Karpas-422 (cell line): ENCODE results near the gene GIPC2. TPM values are rescaled to one million over a fixed set of nuclear protein-coding genes. Genes with fewer than 3 reads are reported as not detected.
"Not testable (repeated sequence)": the region's sequence is repeated elsewhere in the genome, so short reads cannot be mapped to it uniquely, and the experiment has no call there.

Experiments used
- DNase-seq: peaks from one replicate; pipeline ENCODE4 v3.0.0-alpha.2; 2015
- H2AFZ ChIP-seq: fragments of 200-600 bp; sonication (generic); 2 replicates; pipeline ENCODE4 v1.6.1; 2014; ENCODE audit warnings: antibody characterized with exemption, low read length, mixed read lengths
- H3K27ac ChIP-seq: fragments of 200-600 bp; sonication (generic); 2 replicates; pipeline ENCODE4 v1.5.1; 2014; ENCODE audit warnings: mild to moderate bottlenecking, low read length, moderate library complexity
- H3K27me3 ChIP-seq: fragments of 200-600 bp; sonication (generic); 2 replicates; pipeline ENCODE4 v1.6.1; 2014; ENCODE audit warnings: low read length, mixed read lengths
- H3K36me3 ChIP-seq: fragments of 200-600 bp; sonication (generic); 2 replicates; pipeline ENCODE4 v1.6.1; 2014; ENCODE audit warnings: low read length, mixed read lengths; ENCODE audit not compliant: insufficient read depth
- H3K4me1 ChIP-seq: fragments of 200-600 bp; sonication (generic); 2 replicates; pipeline ENCODE4 v1.6.1; 2014; ENCODE audit warnings: mild to moderate bottlenecking, low read length, mixed read lengths
- H3K4me2 ChIP-seq: fragments of 200-600 bp; sonication (generic); 2 replicates; pipeline ENCODE4 v1.6.1; 2014; ENCODE audit warnings: low read length, low read depth, mild to moderate bottlenecking; ENCODE audit not compliant: poor library complexity, severe bottlenecking
- H3K4me3 ChIP-seq: fragments of 200-600 bp; sonication (generic); 2 replicates; pipeline ENCODE4 v1.5.1; 2014; ENCODE audit warnings: mild to moderate bottlenecking, antibody characterized with exemption, low read length, mixed read lengths
- H3K79me2 ChIP-seq: fragments of 200-600 bp; sonication (generic); 2 replicates; pipeline ENCODE4 v1.6.1; 2014; ENCODE audit warnings: mild to moderate bottlenecking, low read length, mixed read lengths
- H3K9ac ChIP-seq: fragments of 200-600 bp; sonication (generic); 2 replicates; pipeline ENCODE4 v1.6.0; 2014; ENCODE audit warnings: low read length
- H3K9me2 ChIP-seq: fragments of 200-600 bp; sonication (generic), shearing (Covaris generic); replicated peaks from 2 replicates; pipeline ENCODE4 v1.6.0; 2014; ENCODE audit warnings: mild to moderate bottlenecking, low read length, moderate library complexity; ENCODE audit not compliant: insufficient read depth
- H3K9me3 ChIP-seq: fragments of 300-700, 200-600 bp; sonication (generic); 2 replicates; pipeline ENCODE4 v1.6.1; 2014; ENCODE audit warnings: low read length, mixed read lengths
- H4K20me1 ChIP-seq: fragments of 200-600 bp; sonication (generic); 2 replicates; pipeline ENCODE4 v1.6.1; 2014; ENCODE audit warnings: mild to moderate bottlenecking, antibody characterized with exemption, low read length, low read depth; ENCODE audit not compliant: insufficient read depth
- total RNA-seq: library from RNA; depleted of rRNA; stranded (reverse); fragments of >200 nt; shearing (Covaris generic); gene quantifications from 2 replicates; pipeline ENCODE4 v1.2.3, GENCODE V29; 2014; ENCODE audit warnings: low replicate concordance

The GIPC2 gene
- total RNA-seq, 1 experiment from 2014 or later: 0.15 TPM

DNA sequence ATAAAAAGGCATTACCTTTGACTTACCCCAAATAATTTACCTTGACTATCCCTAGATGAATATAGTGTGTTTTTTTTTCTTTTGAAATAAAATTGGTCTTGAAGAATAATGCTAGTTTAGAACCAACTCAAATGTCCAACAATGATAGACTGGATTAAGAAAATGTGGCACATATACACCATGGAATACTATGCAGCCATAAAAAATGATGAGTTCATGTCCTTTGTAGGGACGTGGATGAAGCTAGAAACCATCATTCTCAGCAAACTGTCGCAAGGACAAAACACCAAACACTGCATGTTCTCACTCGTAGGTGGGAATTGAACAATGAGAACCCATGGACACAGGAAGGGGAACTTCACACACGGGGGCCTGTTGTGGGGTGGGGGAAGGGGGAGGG lies 63.9 kb downstream of the GIPC2 start:
- not testable (repeated sequence) for H3K4me1 ChIP-seq, H2AFZ ChIP-seq, H3K4me2 ChIP-seq, H3K9ac ChIP-seq, H3K9me3 ChIP-seq, H3K79me2 ChIP-seq, H3K27ac ChIP-seq, H3K36me3 ChIP-seq, H3K4me3 ChIP-seq, DNase-seq, H4K20me1 ChIP-seq, H3K27me3 ChIP-seq, H3K9me2 ChIP-seq

DNA sequence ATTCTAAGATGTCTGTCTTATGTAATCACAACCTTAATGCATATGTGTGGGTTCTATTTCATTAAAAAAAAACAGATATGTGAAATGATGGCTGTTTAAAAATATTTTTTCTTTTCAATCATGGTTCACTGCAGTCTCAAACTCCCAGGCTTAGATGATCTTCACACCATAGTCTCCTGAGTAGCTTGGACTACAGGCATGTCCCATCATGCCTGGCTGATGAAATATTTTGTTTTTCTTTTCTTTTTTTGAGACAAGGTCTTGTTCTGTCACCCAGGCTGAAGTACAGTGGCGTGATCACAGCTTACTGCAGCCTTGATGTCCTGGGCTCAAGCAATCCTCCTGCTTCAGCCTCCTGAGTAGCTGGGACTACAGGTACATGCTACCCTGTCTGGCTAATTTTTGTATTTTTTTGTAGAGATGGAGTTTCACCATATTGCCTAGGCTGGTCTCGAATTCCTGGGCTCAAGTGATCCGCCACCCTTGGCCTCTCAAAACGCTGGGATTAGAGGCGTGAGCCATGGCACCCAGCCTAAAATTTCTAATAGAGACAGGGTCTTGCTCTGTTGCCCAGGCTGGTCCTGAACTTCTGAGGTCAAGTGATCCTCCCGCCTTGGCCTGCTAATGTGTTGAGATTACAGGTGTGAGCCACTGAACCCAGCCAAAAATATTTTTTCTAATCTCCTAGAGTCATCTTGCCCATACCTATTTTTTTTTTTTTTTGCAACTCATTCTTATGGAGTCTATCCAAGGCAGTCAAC lies 67.6 kb downstream of the GIPC2 start:
- DNase-seq: no peak
- Histone ChIP-seq H3K4me2 (no peak overlapping the region), H3K4me3 (no peak overlapping the region), H3K9ac (no peak overlapping the region), H4K20me1 (no peaks in the 10 kb centered on the region), H3K27me3 (no peaks in the 10 kb centered on the region), H3K79me2 (no peaks in the 10 kb centered on the region), H3K9me2 (no peaks in the 10 kb centered on the region), H3K36me3 (no peaks in the 10 kb centered on the region), H2AFZ (no peak overlapping the region), H3K9me3 (no peaks in the 10 kb centered on the region), H3K27ac (no peak overlapping the region), H3K4me1 (no peaks in the 10 kb centered on the region)

DNA sequence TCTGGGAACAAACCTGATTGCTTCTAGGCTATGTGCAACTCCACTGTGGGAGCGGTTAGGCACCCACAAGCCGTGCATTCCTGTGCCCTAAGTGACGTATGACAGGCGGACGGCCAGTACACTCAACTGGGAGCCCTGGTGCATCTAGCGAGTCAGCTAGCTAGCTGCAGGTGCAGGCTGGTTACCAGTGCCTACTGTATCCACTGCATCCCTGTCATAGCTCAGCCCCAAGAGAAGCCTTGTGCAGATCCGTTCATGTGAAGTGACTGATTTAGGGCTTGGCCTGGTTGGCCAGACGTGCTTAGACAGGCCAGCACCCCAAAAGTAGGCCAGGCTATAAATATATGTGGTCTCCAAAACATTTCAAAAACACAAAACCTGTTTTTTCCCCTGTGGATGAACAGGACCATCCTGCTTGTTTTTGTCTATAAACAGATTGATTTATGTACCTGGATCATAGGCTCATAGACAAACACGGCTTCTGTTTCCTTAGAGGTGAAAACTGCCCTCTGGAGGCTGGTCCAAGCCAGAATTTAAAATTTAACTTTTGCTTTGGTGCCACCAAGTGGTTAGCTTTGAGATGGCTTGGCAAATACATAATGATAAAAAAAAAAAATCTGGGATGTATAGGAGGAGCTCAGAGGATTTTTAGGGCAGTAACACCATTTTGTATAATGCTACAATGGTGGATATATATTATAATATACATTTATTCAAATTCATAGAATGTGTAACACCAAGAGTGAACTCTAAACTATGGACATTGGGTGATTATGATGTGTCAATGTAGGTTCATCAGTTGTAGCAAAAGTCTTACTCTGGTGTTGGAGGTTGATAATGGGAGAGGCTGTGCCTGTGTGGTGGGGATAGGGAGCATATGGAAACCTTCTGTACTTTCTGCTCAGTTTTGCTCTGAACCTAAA lies 68.5 kb downstream of the GIPC2 start:
- H3K79me2 ChIP-seq: no peaks in the 10 kb centered on the region
- H3K4me3 ChIP-seq: no peak overlapping the region
- no peaks in the 10 kb centered on the region for H3K4me1 ChIP-seq
- peak; percentile 91 for DNase-seq
- no peak overlapping the region for H3K4me2 ChIP-seq
- no peaks in the 10 kb centered on the region for H3K36me3 ChIP-seq
- H2AFZ ChIP-seq: no peak overlapping the region
- no peaks in the 10 kb centered on the region for H4K20me1 ChIP-seq
- H3K9me3 ChIP-seq: no peaks in the 10 kb centered on the region
- no peaks in the 10 kb centered on the region for H3K27me3 ChIP-seq
- no peak overlapping the region for H3K9ac ChIP-seq
- no peaks in the 10 kb centered on the region for H3K9me2 ChIP-seq
- no peak overlapping the region for H3K27ac ChIP-seq

DNA sequence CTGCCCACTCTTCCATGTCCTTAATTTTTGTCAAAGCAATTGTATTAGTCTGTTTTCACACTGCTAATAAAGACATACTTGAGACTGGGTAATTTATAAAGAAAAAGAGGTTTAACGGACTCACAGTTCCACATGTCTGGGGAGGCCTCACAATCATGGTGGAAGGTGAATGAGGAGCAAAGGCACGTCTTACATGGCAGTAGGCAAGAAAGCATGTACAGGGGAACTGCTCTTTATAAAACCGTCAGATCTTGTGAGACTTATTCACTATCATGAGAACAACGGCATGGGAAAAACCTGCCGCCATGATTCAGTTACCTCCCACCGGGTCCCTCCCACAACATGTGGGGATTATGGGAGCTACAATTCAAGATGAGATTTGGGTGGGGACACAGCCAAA lies 74.7 kb downstream of the GIPC2 start:
- not testable (repeated sequence) for H3K9me3 ChIP-seq, H2AFZ ChIP-seq, H3K27ac ChIP-seq, H3K9ac ChIP-seq, H3K4me2 ChIP-seq, H3K79me2 ChIP-seq, H3K36me3 ChIP-seq, H3K27me3 ChIP-seq, H3K4me3 ChIP-seq, H4K20me1 ChIP-seq, DNase-seq, H3K9me2 ChIP-seq, H3K4me1 ChIP-seq

DNA sequence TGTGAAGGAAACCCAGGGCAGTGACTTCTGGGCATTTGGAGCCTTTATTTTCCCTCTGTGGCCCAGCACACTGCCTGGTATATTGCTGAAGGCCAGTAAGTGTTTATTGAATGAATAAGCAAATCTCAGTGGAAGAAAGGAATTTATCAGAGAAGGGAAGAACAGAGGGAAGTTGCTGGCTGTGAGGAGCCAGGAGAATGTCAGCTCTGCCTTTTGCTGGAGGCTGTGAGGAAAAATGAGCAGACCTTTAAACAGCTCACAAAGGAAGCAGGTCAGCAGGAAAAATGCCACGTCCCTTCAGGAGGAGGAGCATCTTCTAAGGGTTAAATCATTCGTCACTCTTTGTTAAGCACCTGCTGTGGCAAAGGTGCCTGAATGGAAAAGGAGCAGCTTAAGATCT lies 75.9 kb downstream of the GIPC2 start:
- H3K27me3 ChIP-seq: no peaks in the 10 kb centered on the region
- H3K36me3 ChIP-seq: no peaks in the 10 kb centered on the region
- H3K27ac ChIP-seq: no peak overlapping the region
- H3K9ac ChIP-seq: no peak overlapping the region
- no peak overlapping the region for H3K4me2 ChIP-seq
- H3K9me3 ChIP-seq: no peaks in the 10 kb centered on the region
- no peak for DNase-seq
- no peaks in the 10 kb centered on the region for H4K20me1 ChIP-seq
- no peaks in the 10 kb centered on the region for H3K79me2 ChIP-seq
- H2AFZ ChIP-seq: no peak overlapping the region
- H3K9me2 ChIP-seq: no peaks in the 10 kb centered on the region
- no peak overlapping the region for H3K4me3 ChIP-seq
- no peaks in the 10 kb centered on the region for H3K4me1 ChIP-seq

DNA sequence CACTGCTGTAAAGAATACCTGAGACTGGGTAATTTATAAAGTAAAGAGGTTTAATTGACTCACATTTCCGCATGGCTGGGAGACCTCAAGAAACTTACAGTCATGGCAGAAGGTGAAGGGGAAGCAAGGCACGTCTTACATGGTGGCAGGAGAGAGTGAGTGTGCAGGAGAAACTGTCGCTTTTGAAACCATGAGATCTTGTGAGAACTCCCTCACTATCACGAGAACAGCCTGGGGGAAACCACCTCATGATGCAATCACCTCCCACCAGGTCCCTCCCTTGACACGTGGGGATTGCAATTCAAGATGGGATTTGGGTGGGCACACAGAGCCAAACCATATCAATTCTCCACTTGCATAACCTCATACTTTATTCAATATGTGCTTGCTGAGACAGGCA lies 76.6 kb downstream of the GIPC2 start:
- Histone ChIP-seq H3K27ac (no peak overlapping the region), H3K9me2 (no peaks in the 10 kb centered on the region), H3K36me3 (no peaks in the 10 kb centered on the region), H3K4me1 (no peaks in the 10 kb centered on the region), H3K4me2 (no peak overlapping the region), H2AFZ (no peak overlapping the region), H3K9me3 (no peaks in the 10 kb centered on the region), H3K79me2 (no peaks in the 10 kb centered on the region), H3K27me3 (no peaks in the 10 kb centered on the region), H4K20me1 (no peaks in the 10 kb centered on the region), H3K4me3 (no peak overlapping the region), H3K9ac (no peak overlapping the region)
- no peak for DNase-seq

DNA sequence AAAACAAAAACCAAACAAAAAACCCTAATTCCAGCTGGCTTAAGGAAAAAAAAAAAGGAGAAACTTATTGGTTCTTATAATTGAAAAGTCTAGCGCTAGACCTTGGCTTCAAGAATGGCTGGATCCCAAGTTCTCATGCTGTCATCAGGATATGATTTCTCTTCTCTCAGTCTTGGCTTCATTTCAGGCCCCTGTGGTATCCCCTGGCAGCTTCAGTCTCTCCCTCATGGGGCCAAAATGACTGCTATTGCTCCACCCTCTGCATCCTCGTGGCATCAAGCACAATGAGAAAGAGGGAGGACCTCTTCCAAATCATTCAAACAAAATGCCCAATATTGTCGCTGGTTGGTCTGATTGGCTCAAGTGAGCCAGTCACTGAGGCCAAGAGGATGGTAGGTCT lies 80.7 kb downstream of the GIPC2 start:
- H3K27me3 ChIP-seq: no peaks in the 10 kb centered on the region
- H3K9ac ChIP-seq: no peak overlapping the region
- H3K79me2 ChIP-seq: no peaks in the 10 kb centered on the region
- no peak overlapping the region for H2AFZ ChIP-seq
- H3K4me3 ChIP-seq: no peak overlapping the region
- no peak overlapping the region for H3K27ac ChIP-seq
- no peak for DNase-seq
- no peaks in the 10 kb centered on the region for H3K9me3 ChIP-seq
- H4K20me1 ChIP-seq: no peaks in the 10 kb centered on the region
- H3K4me1 ChIP-seq: no peaks in the 10 kb centered on the region
- no peaks in the 10 kb centered on the region for H3K9me2 ChIP-seq
- no peaks in the 10 kb centered on the region for H3K36me3 ChIP-seq
- no peak overlapping the region for H3K4me2 ChIP-seq

DNA sequence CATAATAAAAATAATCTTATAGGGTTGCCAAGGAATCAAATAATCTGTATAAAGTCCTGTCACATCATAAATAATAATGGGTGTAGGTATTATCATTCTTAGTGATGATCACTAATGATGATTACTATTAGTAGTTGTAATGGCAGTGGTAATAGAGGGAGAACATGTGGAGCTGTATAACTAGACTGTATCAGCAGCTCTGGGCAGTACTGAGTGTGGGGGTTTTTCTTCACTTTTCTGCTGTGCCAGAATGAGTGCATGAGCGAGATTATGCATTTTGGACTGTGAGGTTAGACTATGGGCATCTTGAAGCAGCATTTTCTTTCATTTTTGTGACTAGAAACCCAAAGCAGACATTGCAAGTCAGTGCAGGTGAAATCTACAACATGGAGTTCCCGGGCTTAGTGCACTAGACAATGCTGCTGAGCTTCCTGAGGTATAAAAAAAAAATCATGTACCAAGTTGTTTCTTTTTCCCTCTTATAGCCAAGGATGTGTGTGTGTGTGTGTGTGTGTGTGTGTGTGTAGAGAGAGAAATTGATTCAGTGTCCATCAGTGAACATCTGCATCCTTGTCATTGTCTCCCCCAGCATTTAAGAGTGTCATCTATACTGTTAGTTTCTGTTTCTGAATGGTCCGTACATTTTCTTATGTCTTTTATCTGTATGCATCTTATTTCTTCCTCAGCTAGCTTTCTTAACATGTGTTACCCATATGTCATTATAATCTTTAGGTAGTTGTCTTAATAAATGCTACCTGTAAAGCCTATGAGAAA lies 86.6 kb downstream of the GIPC2 start:
- no peak for DNase-seq
- H3K4me3 ChIP-seq: no peak overlapping the region
- H3K4me2 ChIP-seq: peak overlapping the region; percentile 36
- H2AFZ ChIP-seq: no peak overlapping the region
- H3K4me1 ChIP-seq: no peaks in the 10 kb centered on the region; the same call in 1 of the 2 replicates
- no peak overlapping the region for H3K27ac ChIP-seq
- no peaks in the 10 kb centered on the region for H3K36me3 ChIP-seq
- H3K27me3 ChIP-seq: no peaks in the 10 kb centered on the region
- H3K9ac ChIP-seq: no peak overlapping the region
- H3K9me3 ChIP-seq: no peaks in the 10 kb centered on the region
- H3K9me2 ChIP-seq: no peaks in the 10 kb centered on the region
- H3K79me2 ChIP-seq: no peaks in the 10 kb centered on the region
- H4K20me1 ChIP-seq: no peaks in the 10 kb centered on the region
